PC-9 (cell line): Measurements from ENCODE around the gene YIF1B. TPM values are rescaled to one million over a fixed set of nuclear protein-coding genes. Genes with fewer than 3 reads are reported as not detected.

Source experiments
- BruUV-seq: library from RNA; stranded (reverse); fragments of 400-500 nt; replicated peaks from 2 replicates; lab custom pipeline; 2021; lab: Mats Ljungman, UMichigan
- CTCF ChIA-PET: fragments of 300-600 bp; sonication (Branson Sonifier 250); formaldehyde crosslinking; loops from one replicate; lab custom pipeline; 2022; ENCODE audit warnings: antibody characterized with exemption; lab: Charles Lee
- POLR2A ChIA-PET: fragments of 300-600 bp; sonication (Branson Sonifier 250); formaldehyde crosslinking; loops from one replicate; lab custom pipeline; 2022; ENCODE audit warnings: antibody characterized with exemption; ENCODE audit not compliant: unreplicated experiment; lab: Charles Lee
- DNase-seq, 2 experiments: peaks; one replicate each; pipeline versions ENCODE4 v3.0.0 to v3.0.0-alpha.2; 2015 to 2022; ENCODE audit warnings: mixed read lengths in 1 of 2
- H2AFZ ChIP-seq: fragments of 200-600 bp; sonication (generic); 2 replicates; pipeline ENCODE4 v1.8.1; 2017; ENCODE audit warnings: antibody characterized with exemption
- H3F3A ChIP-seq: fragments of 200-600 bp; sonication (generic); 2 replicates; pipeline ENCODE4 v1.8.1; 2017; ENCODE audit warnings: antibody characterized with exemption, mild to moderate bottlenecking, low read depth; ENCODE audit not compliant: insufficient read depth
- H3K27ac ChIP-seq: fragments of 200-600 bp; sonication (generic); 2 replicates; pipeline ENCODE4 v1.6.1; 2016; ENCODE audit warnings: mixed run types
- H3K27me3 ChIP-seq: fragments of 200-600 bp; sonication (generic); 2 replicates; pipeline ENCODE4 v1.6.1; 2016; ENCODE audit warnings: low read depth, mixed run types; ENCODE audit not compliant: insufficient read depth
- H3K36me3 ChIP-seq: fragments of 200-600 bp; sonication (generic); 2 replicates; pipeline ENCODE4 v1.6.1; 2016; ENCODE audit warnings: low read depth, mixed run types
- H3K4me1 ChIP-seq: fragments of 200-600 bp; sonication (generic); replicated peaks from 2 replicates; pipeline ENCODE4 v1.6.1; 2016; ENCODE audit warnings: mixed run types; ENCODE audit not compliant: insufficient read depth
- H3K4me2 ChIP-seq: fragments of 200-600 bp; sonication (generic); 2 replicates; pipeline ENCODE4 v1.6.1; 2017; ENCODE audit warnings: mixed run types
- H3K4me3 ChIP-seq: fragments of 200-600 bp; sonication (generic); 2 replicates; pipeline ENCODE4 v1.6.1; 2016; ENCODE audit warnings: mixed run types
- H3K79me2 ChIP-seq: fragments of 200-600 bp; sonication (generic); 2 replicates; pipeline ENCODE4 v1.6.1; 2017; ENCODE audit warnings: low read depth, mixed run types
- H3K9me2 ChIP-seq: fragments of 200-600 bp; sonication (generic); 2 replicates; pipeline ENCODE4 v1.8.1; 2017; ENCODE audit warnings: mild to moderate bottlenecking; ENCODE audit not compliant: insufficient read depth
- H3K9me3 ChIP-seq: fragments of 200-600 bp; sonication (generic); 2 replicates; pipeline ENCODE4 v1.8.1; 2016; ENCODE audit warnings: low read depth; ENCODE audit not compliant: insufficient read depth
- H4K20me1 ChIP-seq: fragments of 200-600 bp; sonication (generic); 2 replicates; pipeline ENCODE4 v1.8.1; 2017; ENCODE audit not compliant: insufficient read depth
- CTCF ChIP-seq: fragments of 200-600 bp; sonication (generic); conservative IDR thresholded peaks from 2 replicates; pipeline ENCODE4 v1.6.1; 2017; ENCODE audit warnings: mixed run types, antibody characterized with exemption, mild to moderate bottlenecking, moderate library complexity
- EZH2 ChIP-seq: fragments of 200-600 bp; sonication (generic); IDR thresholded peaks from 2 replicates; pipeline ENCODE4 v1.8.0; 2017; ENCODE audit warnings: antibody characterized with exemption, low read depth
- intact Hi-C: fragments of 100-400 bp; cut with micrococcal nuclease; formaldehyde crosslinking; loops from one replicate; pipeline ENCODE4 v1.10.0; 2022; ENCODE audit not compliant: unreplicated experiment
- total RNA-seq: library from RNA; stranded (reverse); gene quantifications from 2 replicates; pipeline ENCODE4 v1.2.3, GENCODE V29; 2021

YIF1B gene
- total RNA-seq, 1 experiment from 2014 or later, result 39.8 TPM

- H4K20me1 ChIP-seq, result 0 out of 2 replicates have a peak, but pooled peaks cover 3% of the 10 kb centered on the region
- ChIA-PET CTCF (interaction anchor here (0.6 to 0.9 kb wide), 4 partner anchors 37 to 564 kb away, joined by 3 to 6 read pairs (median 4); partner anchors contain the start of genes FAM98C and PSMD8), POLR2A (interaction anchor here (0.6 to 0.8 kb wide), 9 partner anchors 24 to 1099 kb away, joined by 3 to 15 read pairs (median 5); partner anchors contain the start of genes FAM98C, PSMD8 and RPS16)
- H3K9me2 ChIP-seq, result no peaks in the 10 kb centered on the region
- BruUV-seq, result no TSS peak
- TF ChIP-seq EZH2 (no peak), CTCF (no peak)
- peak overlapping the region; percentile 94 for H2AFZ ChIP-seq
- no peaks in the 10 kb centered on the region for H3K79me2 ChIP-seq
- H3K27ac ChIP-seq, result peak overlapping the region; percentile 69
- peak overlapping the region; percentile 73 for H3K4me3 ChIP-seq
- H3K9me3 ChIP-seq, result no peaks in the 10 kb centered on the region
- H3F3A ChIP-seq, result peaks cover 11% of the 10 kb centered on the region; the same call in 1 of the 2 replicates
- H3K36me3 ChIP-seq, result no peaks in the 10 kb centered on the region
- H3K27me3 ChIP-seq, result no peaks in the 10 kb centered on the region
- intact Hi-C loops, result loop anchor here (1.0 kb wide), 4 partner anchors 38 to 72 kb away; partner anchors contain the start of genes FAM98C, PSMD8 and SPINT2
- H3K4me1 ChIP-seq, result peaks cover 5% of the 10 kb centered on the region
- peak overlapping the region; percentile 79 for H3K4me2 ChIP-seq
- DNase-seq, result peak; percentile 85 to 98
These were observed 21.1 kb upstream of the YIF1B start for GRCh38 chr19:38336638-38337359.

GRCh38 chr19:38335949-38336637, 20.3 kb upstream of the YIF1B start:
- DNase-seq, result peak; percentile 87 to 95
- intact Hi-C loops, result loop anchor here (1.0 to 2.0 kb wide), 10 partner anchors 31 to 438 kb away; partner anchors contain the start of genes FAM98C, PSMD8 and SPINT2
- TF ChIP-seq CTCF, result no peak
- TF ChIP-seq EZH2, result no peak
- Histone ChIP-seq H3K9me3 (no peaks in the 10 kb centered on the region), H2AFZ (peak overlapping the region; percentile 89), H3K4me1 (peaks cover 5% of the 10 kb centered on the region), H3K27me3 (no peaks in the 10 kb centered on the region), H3K79me2 (no peaks in the 10 kb centered on the region), H3K9me2 (no peaks in the 10 kb centered on the region), H3F3A (peaks cover 11% of the 10 kb centered on the region; the same call in 1 of the 2 replicates), H3K36me3 (no peaks in the 10 kb centered on the region), H4K20me1 (0 out of 2 replicates have a peak, but pooled peaks cover 3% of the 10 kb centered on the region), H3K27ac (peak overlapping the region; percentile 69), H3K4me2 (peak overlapping the region; percentile 79), H3K4me3 (peak overlapping the region; percentile 73)
- BruUV-seq, result no TSS peak
- CTCF ChIA-PET, result interaction anchor here (0.6 to 2.2 kb wide), 3 partner anchors 38 to 92 kb away, joined by 3 to 8 read pairs (median 6); partner anchors contain the start of gene PSMD8
- POLR2A ChIA-PET, result interaction anchor here (0.5 to 0.8 kb wide), 2 partner anchors 38 to 70 kb away, joined by 5 to 8 read pairs; partner anchors contain the start of gene PSMD8

GRCh38 chr19:38333245-38333644, 17.5 kb upstream of the YIF1B start:
- CTCF ChIA-PET, result no interaction called here
- no peaks in the 10 kb centered on the region for H3K9me2 ChIP-seq
- no peaks in the 10 kb centered on the region for H3K36me3 ChIP-seq
- no peaks in the 10 kb centered on the region for H3K79me2 ChIP-seq
- no peaks in the 10 kb centered on the region for H3K27me3 ChIP-seq
- H2AFZ ChIP-seq, result no peak overlapping the region
- H3K4me3 ChIP-seq, result no peak overlapping the region
- no TSS peak for BruUV-seq
- H3F3A ChIP-seq, result peaks cover 7% of the 10 kb centered on the region; the same call in 1 of the 2 replicates
- TF ChIP-seq EZH2 (no peak), CTCF (no peak)
- intact Hi-C loops, result no loop called here
- no peaks in the 10 kb centered on the region for H4K20me1 ChIP-seq
- peaks cover 5% of the 10 kb centered on the region for H3K4me1 ChIP-seq
- DNase-seq, result no peak
- H3K4me2 ChIP-seq, result no peak overlapping the region
- H3K27ac ChIP-seq, result no peak overlapping the region
- POLR2A ChIA-PET, result no interaction called here
- H3K9me3 ChIP-seq, result no peaks in the 10 kb centered on the region
